AG04449 (cell line): ENCODE measurements around the gene SSH3.

Source experiments
- CTCF ChIA-PET: fragments of 350-600 bp; formaldehyde crosslinking; extraction: SDS; loops from one replicate; lab custom pipeline; 2021; ENCODE audit warnings: antibody characterized with exemption; lab: Yijun Ruan, JAX
- POLR2A ChIA-PET: fragments of 400-600, 350-600 bp; formaldehyde crosslinking; extraction: SDS; loops from one replicate; lab custom pipeline; 2020; ENCODE audit warnings: antibody characterized with exemption, inconsistent platforms; lab: Yijun Ruan, JAX
- DNase-seq: peaks from one replicate; pipeline ENCODE4 v3.0.0-alpha.2; 2010; ENCODE audit warnings: low read depth, low spot score
- H3K4me3 ChIP-seq: 2 replicates; pipeline ENCODE4 v1.5.1; 2011; ENCODE audit warnings: low read depth, mild to moderate bottlenecking, control low read depth, low read length
- TF ChIP-seq, protein P1 (sequence below): IDR thresholded peaks from one replicate; pipeline ENCODE4 v1.5.1; 2011; ENCODE audit warnings: mild to moderate bottlenecking, moderate library complexity, low read length, control low read depth, inconsistent platforms; ENCODE audit not compliant: insufficient read depth; ENCODE audit errors: missing control alignments

The SSH3 gene

DNA sequence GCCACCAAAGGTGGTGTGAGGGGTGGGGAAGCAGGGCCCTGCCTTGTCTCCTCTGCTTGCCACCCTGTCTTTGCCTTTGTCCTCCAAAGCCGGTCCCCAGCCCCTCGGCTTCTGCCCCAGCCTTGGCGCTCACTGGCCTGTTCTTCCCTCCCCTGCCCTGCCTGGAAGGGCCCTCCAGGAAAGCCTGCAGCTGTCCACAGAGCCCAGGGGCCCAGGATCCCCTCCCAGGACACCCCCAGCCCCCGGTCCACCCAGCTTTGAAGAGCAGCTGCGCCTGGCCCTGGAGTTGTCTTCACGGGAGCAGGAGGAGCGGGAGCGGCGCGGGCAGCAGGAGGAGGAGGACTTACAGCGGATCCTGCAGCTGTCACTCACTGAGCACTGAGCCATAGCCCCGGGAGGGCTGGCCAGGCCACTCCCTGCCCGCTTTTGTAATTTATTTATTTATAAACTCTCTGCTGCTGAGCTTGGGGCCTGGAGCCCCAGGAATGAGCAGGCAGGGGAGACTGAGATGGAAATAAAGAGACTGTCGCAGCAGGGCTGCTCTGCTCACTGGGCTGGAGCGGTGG, 1.3 kb upstream of the SSH3 start:
- POLR2A ChIA-PET: interaction anchor here (2.0 to 4.5 kb wide), 2 partner anchors 13 to 14 kb away, joined by 4 to 28 read pairs; partner anchors contain the start of gene ANKRD13D
- no peak for DNase-seq

DNA sequence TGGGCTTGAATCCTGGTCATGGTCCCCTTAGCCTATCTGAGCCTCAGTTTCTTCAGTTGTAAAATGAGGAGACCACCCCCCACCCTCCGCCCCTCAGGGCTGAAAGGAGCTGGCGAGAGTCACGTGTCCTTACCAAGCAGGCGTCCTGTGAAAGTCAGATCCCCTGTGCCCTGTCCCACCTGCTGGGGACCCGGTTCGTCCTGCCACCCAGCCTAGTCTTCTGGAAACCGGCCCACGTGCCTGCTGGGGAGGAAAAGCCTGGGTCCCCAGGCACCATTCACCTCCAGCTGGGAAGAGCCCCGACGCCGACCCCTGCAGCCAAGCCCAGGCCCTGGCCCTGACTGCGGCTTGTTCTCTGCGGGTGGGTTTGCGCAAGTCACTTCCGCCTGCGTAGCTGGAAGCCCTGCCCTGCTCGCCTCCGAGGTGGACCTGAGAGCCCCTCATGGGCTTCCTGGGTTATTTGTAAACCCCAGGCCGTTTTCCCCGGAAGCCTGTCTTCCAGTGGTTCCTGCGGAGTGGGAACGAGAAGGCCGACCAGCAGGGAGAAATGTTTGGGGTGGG, 679 bp upstream of the SSH3 start:
- TF ChIP-seq, protein P1, sequence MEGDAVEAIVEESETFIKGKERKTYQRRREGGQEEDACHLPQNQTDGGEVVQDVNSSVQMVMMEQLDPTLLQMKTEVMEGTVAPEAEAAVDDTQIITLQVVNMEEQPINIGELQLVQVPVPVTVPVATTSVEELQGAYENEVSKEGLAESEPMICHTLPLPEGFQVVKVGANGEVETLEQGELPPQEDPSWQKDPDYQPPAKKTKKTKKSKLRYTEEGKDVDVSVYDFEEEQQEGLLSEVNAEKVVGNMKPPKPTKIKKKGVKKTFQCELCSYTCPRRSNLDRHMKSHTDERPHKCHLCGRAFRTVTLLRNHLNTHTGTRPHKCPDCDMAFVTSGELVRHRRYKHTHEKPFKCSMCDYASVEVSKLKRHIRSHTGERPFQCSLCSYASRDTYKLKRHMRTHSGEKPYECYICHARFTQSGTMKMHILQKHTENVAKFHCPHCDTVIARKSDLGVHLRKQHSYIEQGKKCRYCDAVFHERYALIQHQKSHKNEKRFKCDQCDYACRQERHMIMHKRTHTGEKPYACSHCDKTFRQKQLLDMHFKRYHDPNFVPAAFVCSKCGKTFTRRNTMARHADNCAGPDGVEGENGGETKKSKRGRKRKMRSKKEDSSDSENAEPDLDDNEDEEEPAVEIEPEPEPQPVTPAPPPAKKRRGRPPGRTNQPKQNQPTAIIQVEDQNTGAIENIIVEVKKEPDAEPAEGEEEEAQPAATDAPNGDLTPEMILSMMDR: no peak
- H3K4me3 ChIP-seq: peak overlapping the region; percentile 86
- DNase-seq: no peak
- POLR2A ChIA-PET: interaction anchor here (0.7 to 4.5 kb wide), 6 partner anchors 10 to 71 kb away, joined by 3 to 28 read pairs (median 4); partner anchors contain the start of gene ANKRD13D
- CTCF ChIA-PET: interaction anchor here (0.8 to 1.8 kb wide), 8 partner anchors 9 to 80 kb away, joined by 3 to 9 read pairs (median 4); no protein-coding TSS in a partner anchor

More for the DNA sequence above, 1.3 kb upstream of the SSH3 start:
- no peak overlapping the region; the same call in 1 of the 2 replicates for H3K4me3 ChIP-seq
- TF ChIP-seq, protein P1: no peak
- CTCF ChIA-PET: interaction anchor here (0.8 to 2.0 kb wide), 7 partner anchors 8 to 81 kb away, joined by 3 to 11 read pairs (median 7); no protein-coding TSS in a partner anchor

DNA sequence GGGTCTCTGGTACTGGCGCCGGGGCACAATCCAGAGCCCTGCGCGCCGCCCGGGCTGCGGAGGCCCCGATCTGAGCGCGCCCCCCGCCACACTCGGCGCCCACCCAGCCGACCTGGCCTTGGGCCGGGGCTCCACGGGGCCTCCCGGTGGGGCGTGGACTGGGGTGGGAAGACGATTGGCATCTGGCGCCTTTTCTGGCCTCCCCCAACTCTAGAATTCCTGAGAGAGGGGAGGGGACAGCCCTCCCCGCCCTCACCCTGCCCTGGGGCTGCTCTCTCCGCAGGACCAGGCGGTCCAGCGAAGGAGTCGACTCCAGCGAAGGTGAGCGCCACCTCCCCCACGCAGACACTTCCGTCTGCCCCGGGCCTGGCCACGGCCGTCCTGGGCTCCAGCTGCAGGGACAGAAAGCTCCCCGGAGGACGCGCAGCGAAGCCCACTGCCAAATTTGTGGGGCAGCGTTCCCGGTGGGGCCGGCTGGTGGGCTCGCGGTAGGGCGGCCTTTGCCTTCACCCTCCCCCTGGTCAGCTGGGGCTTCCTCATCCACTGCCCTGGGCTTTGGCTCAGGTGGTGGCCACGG, 593 bp downstream of the SSH3 start:
- no peak for DNase-seq
- CTCF ChIA-PET: interaction anchor here (1.0 to 2.4 kb wide), 9 partner anchors 10 to 47 kb away, joined by 3 to 9 read pairs (median 7); no protein-coding TSS in a partner anchor
- H3K4me3 ChIP-seq: peak overlapping the region; percentile 86
- POLR2A ChIA-PET: interaction anchor here (1.0 to 4.5 kb wide), 4 partner anchors 11 to 16 kb away, joined by 3 to 28 read pairs (median 4); partner anchors contain the start of gene ANKRD13D
- TF ChIP-seq, protein P1: no peak

DNA sequence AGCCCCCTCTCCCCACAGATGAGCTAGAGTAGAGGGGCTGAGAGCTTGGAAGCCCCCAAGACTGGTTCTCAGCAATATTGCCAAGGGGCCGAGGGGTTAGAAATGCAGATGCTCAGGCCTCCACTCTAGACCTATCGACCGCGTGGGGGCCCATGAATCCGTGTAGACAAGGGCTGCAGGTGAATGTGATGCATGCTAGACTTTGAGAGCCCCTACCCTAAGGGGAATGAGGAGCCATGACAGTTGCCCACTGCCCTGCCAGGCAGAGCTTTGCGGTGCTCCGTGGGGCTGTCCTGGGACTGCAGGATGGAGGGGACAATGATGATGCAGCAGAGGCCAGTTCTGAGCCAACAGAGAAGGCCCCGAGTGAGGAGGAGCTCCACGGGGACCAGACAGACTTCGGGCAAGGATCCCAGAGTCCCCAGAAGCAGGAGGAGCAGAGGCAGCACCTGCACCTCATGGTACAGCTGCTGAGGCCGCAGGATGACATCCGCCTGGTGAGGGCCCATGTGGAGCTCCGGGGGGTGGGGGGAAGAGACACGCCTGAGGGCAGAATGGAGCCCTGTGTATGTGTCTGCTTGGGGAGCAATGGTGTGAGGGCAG, 1.3 kb downstream of the SSH3 start:
- ChIA-PET POLR2A (interaction anchor here (4.5 kb wide), 1 partner anchor 11 kb away, joined by 28 read pairs; no protein-coding TSS in a partner anchor), CTCF (interaction anchor here (0.7 to 2.4 kb wide), 5 partner anchors 13 to 96 kb away, joined by 3 to 9 read pairs (median 6); no protein-coding TSS in a partner anchor)
- H3K4me3 ChIP-seq: peak overlapping the region; percentile 86

DNA sequence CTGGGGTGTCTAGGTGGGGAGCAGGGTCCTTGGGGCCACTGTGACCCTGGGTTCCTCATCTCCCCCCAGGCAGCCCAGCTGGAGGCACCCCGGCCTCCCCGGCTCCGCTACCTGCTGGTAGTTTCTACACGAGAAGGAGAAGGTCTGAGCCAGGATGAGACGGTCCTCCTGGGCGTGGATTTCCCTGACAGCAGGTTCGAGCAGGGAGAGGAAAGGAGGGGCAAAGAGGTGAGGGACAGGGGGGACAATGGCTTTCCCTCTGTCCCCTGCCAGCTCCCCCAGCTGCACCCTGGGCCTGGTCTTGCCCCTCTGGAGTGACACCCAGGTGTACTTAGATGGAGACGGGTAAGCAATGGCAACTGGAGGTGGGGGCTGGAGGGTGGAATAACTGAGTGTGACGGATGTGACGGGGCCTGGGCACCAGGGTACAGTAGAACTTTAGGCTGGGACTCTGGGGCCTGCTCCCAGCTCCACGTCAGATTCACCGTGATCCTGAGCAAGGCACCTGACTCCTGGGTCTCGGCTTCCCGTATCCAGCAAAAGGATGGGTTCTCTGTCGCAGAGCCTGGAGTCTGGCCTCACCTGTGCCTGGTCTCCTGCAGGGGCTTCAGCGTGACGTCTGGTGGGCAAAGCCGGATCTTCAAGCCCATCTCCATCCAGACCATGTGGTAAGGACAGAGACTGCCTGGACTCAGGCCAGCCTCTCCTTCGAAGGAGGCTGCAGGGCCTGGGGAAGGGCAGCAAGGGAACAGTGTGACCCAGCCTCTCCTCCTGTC, 3.6 kb downstream of the SSH3 start:
- ChIA-PET POLR2A (no interaction called here), CTCF (interaction anchor here (0.8 to 3.3 kb wide), 4 partner anchors 10 to 44 kb away, joined by 3 to 20 read pairs (median 3); no protein-coding TSS in a partner anchor)
- no peak for DNase-seq
- TF ChIP-seq, protein P1: no peak
- no peak overlapping the region for H3K4me3 ChIP-seq

More for the DNA sequence above, 1.3 kb downstream of the SSH3 start:
- no peak for DNase-seq
- TF ChIP-seq, protein P1: no peak
